Mesenchymal stem cell (in vitro differentiated cells and primary cell): ENCODE results near the gene RNF11.

Experiments
- DNase-seq: peaks from one replicate; pipeline ENCODE4 v3.0.0-alpha.2; 2013
- H2AFZ ChIP-seq: one replicate; pipeline ENCODE4 v1.6.1; 2013; ENCODE audit warnings: low read depth, mild to moderate bottlenecking, control low read depth, inconsistent platforms, low read length, moderate library complexity
- H2AK5ac ChIP-seq: 2 replicates; pipeline ENCODE4 v1.6.1; 2013; ENCODE audit warnings: low read length, moderate library complexity, mild to moderate bottlenecking, inconsistent platforms; ENCODE audit not compliant: severe bottlenecking
- H2BK120ac ChIP-seq: one replicate; pipeline ENCODE4 v1.6.1; 2013; ENCODE audit warnings: low read depth, mild to moderate bottlenecking, inconsistent platforms, low read length, moderate library complexity
- H2BK12ac ChIP-seq, 2 experiments: one replicate each; pipeline ENCODE4 v1.6.1; 2013; ENCODE audit warnings: inconsistent platforms in 2 of 2, low read length in 2 of 2, mild to moderate bottlenecking in 2 of 2, moderate library complexity in 2 of 2, control low read depth in 1 of 2
- H2BK15ac ChIP-seq: one replicate; pipeline ENCODE4 v1.6.1; 2013; ENCODE audit warnings: mild to moderate bottlenecking, low read depth, inconsistent platforms; ENCODE audit not compliant: poor library complexity, severe bottlenecking
- H2BK5ac ChIP-seq: 2 replicates; pipeline ENCODE4 v1.6.1; 2013; ENCODE audit warnings: low read depth, mild to moderate bottlenecking, low read length, control low read depth, inconsistent platforms; ENCODE audit not compliant: poor library complexity, severe bottlenecking
- H3K14ac ChIP-seq, 2 experiments: one replicate each; pipeline ENCODE4 v1.6.1; 2013; ENCODE audit warnings: inconsistent platforms in 2 of 2, low read length in 2 of 2, control low read depth in 1 of 2, mild to moderate bottlenecking in 1 of 2, moderate library complexity in 1 of 2
- H3K18ac ChIP-seq, 2 experiments: one replicate each; pipeline ENCODE4 v1.6.1; 2013; ENCODE audit warnings: inconsistent platforms in 2 of 2, low read length in 2 of 2, control low read depth in 1 of 2, low read depth in 1 of 2, mild to moderate bottlenecking in 1 of 2
- H3K23ac ChIP-seq, 2 experiments: one replicate each; pipeline ENCODE4 v1.6.1; 2013; ENCODE audit warnings: inconsistent platforms in 2 of 2, low read length in 2 of 2, mild to moderate bottlenecking in 2 of 2, moderate library complexity in 2 of 2, control low read depth in 1 of 2
- H3K27ac ChIP-seq: 2 replicates; pipeline ENCODE4 v1.5.1; 2013; ENCODE audit warnings: mild to moderate bottlenecking, moderate library complexity, low read length, control low read depth, inconsistent platforms; ENCODE audit not compliant: poor library complexity, severe bottlenecking
- H3K27me3 ChIP-seq, 2 experiments: 2 replicates each; pipeline versions ENCODE4 v1.6.1 to v1.7.0; 2013; ENCODE audit warnings: low read length in 2 of 2, mild to moderate bottlenecking in 2 of 2, moderate library complexity in 2 of 2, control low read depth in 1 of 2, inconsistent platforms in 1 of 2; ENCODE audit not compliant: control insufficient read depth in 1 of 2, insufficient read depth in 1 of 2
- H3K36me3 ChIP-seq, 2 experiments: 2 replicates each; pipeline versions ENCODE4 v1.6.1 to v1.7.0; 2013; ENCODE audit warnings: low read length in 2 of 2, control low read depth in 1 of 2, inconsistent platforms in 1 of 2, low read depth in 1 of 2, mild to moderate bottlenecking in 1 of 2; ENCODE audit not compliant: insufficient read depth in 2 of 2, control insufficient read depth in 1 of 2
- H3K4ac ChIP-seq, 2 experiments: one replicate each; pipeline ENCODE4 v1.6.1; 2013; ENCODE audit warnings: inconsistent platforms in 2 of 2, low read length in 2 of 2, mild to moderate bottlenecking in 2 of 2, moderate library complexity in 2 of 2, control low read depth in 1 of 2, low read depth in 1 of 2
- H3K4me1 ChIP-seq: 2 replicates; pipeline ENCODE4 v1.6.1; 2013; ENCODE audit warnings: low read depth, low read length, control low read depth; ENCODE audit not compliant: control insufficient read depth, insufficient read depth
- H3K4me2 ChIP-seq: 2 replicates; pipeline ENCODE4 v1.6.1; 2013; ENCODE audit warnings: low read length, mild to moderate bottlenecking, inconsistent platforms; ENCODE audit not compliant: poor library complexity, severe bottlenecking
- H3K4me3 ChIP-seq, 2 experiments: 2 replicates each; pipeline versions ENCODE4 v1.5.1 to v1.7.0; 2013; ENCODE audit warnings: low read length in 2 of 2, mild to moderate bottlenecking in 2 of 2, control low read depth in 1 of 2, low read depth in 1 of 2; ENCODE audit not compliant: insufficient read depth in 1 of 2
- H3K79me1 ChIP-seq: replicated peaks from 2 replicates; pipeline ENCODE4 v1.6.1; 2013; ENCODE audit warnings: mild to moderate bottlenecking, control low read depth, low read length, inconsistent platforms; ENCODE audit not compliant: poor library complexity, severe bottlenecking
- H3K9ac ChIP-seq: 2 replicates; pipeline ENCODE4 v1.7.0; 2013; ENCODE audit warnings: mild to moderate bottlenecking, low read length, moderate library complexity
- H3K9me3 ChIP-seq: 2 replicates; pipeline ENCODE4 v1.7.0; 2013; ENCODE audit warnings: mild to moderate bottlenecking, low read length; ENCODE audit not compliant: control insufficient read depth
- H4K8ac ChIP-seq: one replicate; pipeline ENCODE4 v1.6.1; 2013; ENCODE audit warnings: inconsistent platforms, mild to moderate bottlenecking, low read length, moderate library complexity
- H4K91ac ChIP-seq: one replicate; pipeline ENCODE4 v1.6.1; 2013; ENCODE audit warnings: mild to moderate bottlenecking, low read length, inconsistent platforms
- WGBS: methylation state at CpG from one replicate; pipeline ENCODE4 v1.1.7; 2013; ENCODE audit warnings: mixed read lengths; 5-methylcytosine and 5-hydroxymethylcytosine counted together

RNF11 gene

GRCh38 chr1:51216631-51217030, 19.4 kb upstream of the RNF11 start:
- Histone ChIP-seq H3K27ac (no peak overlapping the region), H3K4me1 (no peaks in the 10 kb centered on the region)

GRCh38 chr1:51217101-51217500, 19.0 kb upstream of the RNF11 start:
- Histone ChIP-seq H3K27me3 (no peaks in the 10 kb centered on the region), H3K36me3 (no peaks in the 10 kb centered on the region), H3K27ac (no peak overlapping the region), H2AK5ac (no peak overlapping the region), H3K23ac (no peak overlapping the region), H3K4me3 (no peak overlapping the region), H2BK15ac (no peak overlapping the region), H2AFZ (no peak overlapping the region), H3K14ac (no peak overlapping the region), H4K8ac (no peak overlapping the region), H3K4ac (no peak overlapping the region), H2BK12ac (no peak overlapping the region), H2BK5ac (no peak overlapping the region), H3K18ac (no peak overlapping the region), H3K4me1 (no peaks in the 10 kb centered on the region), H3K9ac (no peak overlapping the region), H3K79me1 (no peaks in the 10 kb centered on the region), H2BK120ac (no peak overlapping the region), H4K91ac (no peak overlapping the region), H3K4me2 (no peak overlapping the region), H3K9me3 (no peaks in the 10 kb centered on the region)
- WGBS, result 59% methylated on average over 2 of the region's 2 CpGs
- DNase-seq, result no peak

More at GRCh38 chr1:51216631-51217030, 19.4 kb upstream of the RNF11 start:
- Histone ChIP-seq H2AFZ (no peak overlapping the region), H2BK12ac (no peak overlapping the region), H4K8ac (no peak overlapping the region), H3K27me3 (no peaks in the 10 kb centered on the region), H3K36me3 (no peaks in the 10 kb centered on the region), H3K18ac (no peak overlapping the region), H2AK5ac (no peak overlapping the region), H3K14ac (no peak overlapping the region), H3K4ac (no peak overlapping the region), H4K91ac (no peak overlapping the region), H2BK5ac (no peak overlapping the region), H3K79me1 (no peaks in the 10 kb centered on the region), H2BK120ac (no peak overlapping the region), H3K9ac (no peak overlapping the region), H2BK15ac (no peak overlapping the region), H3K4me2 (no peak overlapping the region), H3K23ac (no peak overlapping the region), H3K4me3 (no peak overlapping the region), H3K9me3 (no peaks in the 10 kb centered on the region)
- 100% methylated on average over 2 of the region's 4 CpGs for WGBS
- DNase-seq, result no peak

- H2BK120ac ChIP-seq, result no peak overlapping the region
- no peak overlapping the region for H3K27ac ChIP-seq
- no peak overlapping the region for H2AFZ ChIP-seq
- no peak overlapping the region for H3K4ac ChIP-seq
- H3K4me2 ChIP-seq, result no peak overlapping the region
- WGBS, result 88% methylated on average over 2 of the region's 2 CpGs
- H2BK12ac ChIP-seq, result no peak overlapping the region
- H3K9ac ChIP-seq, result no peak overlapping the region
- no peak overlapping the region for H3K4me3 ChIP-seq
- DNase-seq, result no peak
- no peaks in the 10 kb centered on the region for H3K79me1 ChIP-seq
- H4K8ac ChIP-seq, result no peak overlapping the region
- no peak overlapping the region for H3K14ac ChIP-seq
- no peaks in the 10 kb centered on the region for H3K4me1 ChIP-seq
- no peak overlapping the region for H3K18ac ChIP-seq
- H2AK5ac ChIP-seq, result no peak overlapping the region
- no peak overlapping the region for H4K91ac ChIP-seq
- H3K23ac ChIP-seq, result no peak overlapping the region
- H3K9me3 ChIP-seq, result no peaks in the 10 kb centered on the region
- no peak overlapping the region for H2BK15ac ChIP-seq
- H3K36me3 ChIP-seq, result no peaks in the 10 kb centered on the region
- H2BK5ac ChIP-seq, result no peak overlapping the region
- H3K27me3 ChIP-seq, result no peaks in the 10 kb centered on the region
These were observed 17.5 kb upstream of the RNF11 start for GRCh38 chr1:51218570-51218969.

- Histone ChIP-seq H2BK15ac (no peak overlapping the region), H2BK12ac (no peak overlapping the region), H3K27ac (no peak overlapping the region), H3K9ac (no peak overlapping the region), H2AK5ac (no peak overlapping the region), H3K27me3 (no peaks in the 10 kb centered on the region), H3K23ac (no peak overlapping the region), H2BK5ac (no peak overlapping the region), H3K4me2 (no peak overlapping the region), H3K36me3 (no peaks in the 10 kb centered on the region), H3K14ac (no peak overlapping the region), H3K4me1 (no peaks in the 10 kb centered on the region), H4K91ac (no peak overlapping the region), H3K9me3 (no peaks in the 10 kb centered on the region), H3K79me1 (no peaks in the 10 kb centered on the region), H3K4me3 (no peak overlapping the region), H3K4ac (no peak overlapping the region), H4K8ac (no peak overlapping the region), H2AFZ (no peak overlapping the region), H2BK120ac (no peak overlapping the region), H3K18ac (no peak overlapping the region)
- no peak for DNase-seq
- 83% methylated on average over 5 of the region's 5 CpGs for WGBS
These were observed 17.1 kb upstream of the RNF11 start for GRCh38 chr1:51219022-51219421.
